T-helper 2 cell (primary cell): ENCODE measurements around the gene SNAI1.
"Not testable (repeated sequence)": the region's sequence is repeated elsewhere in the genome, so short reads cannot be mapped to it uniquely, and the experiment has no call there.

Experiments used
- DNase-seq, 5 experiments: peaks; one replicate each; pipeline versions ENCODE4 v3.0.0 to v3.0.0-alpha.2; 2012 to 2022

SNAI1 gene

DNA sequence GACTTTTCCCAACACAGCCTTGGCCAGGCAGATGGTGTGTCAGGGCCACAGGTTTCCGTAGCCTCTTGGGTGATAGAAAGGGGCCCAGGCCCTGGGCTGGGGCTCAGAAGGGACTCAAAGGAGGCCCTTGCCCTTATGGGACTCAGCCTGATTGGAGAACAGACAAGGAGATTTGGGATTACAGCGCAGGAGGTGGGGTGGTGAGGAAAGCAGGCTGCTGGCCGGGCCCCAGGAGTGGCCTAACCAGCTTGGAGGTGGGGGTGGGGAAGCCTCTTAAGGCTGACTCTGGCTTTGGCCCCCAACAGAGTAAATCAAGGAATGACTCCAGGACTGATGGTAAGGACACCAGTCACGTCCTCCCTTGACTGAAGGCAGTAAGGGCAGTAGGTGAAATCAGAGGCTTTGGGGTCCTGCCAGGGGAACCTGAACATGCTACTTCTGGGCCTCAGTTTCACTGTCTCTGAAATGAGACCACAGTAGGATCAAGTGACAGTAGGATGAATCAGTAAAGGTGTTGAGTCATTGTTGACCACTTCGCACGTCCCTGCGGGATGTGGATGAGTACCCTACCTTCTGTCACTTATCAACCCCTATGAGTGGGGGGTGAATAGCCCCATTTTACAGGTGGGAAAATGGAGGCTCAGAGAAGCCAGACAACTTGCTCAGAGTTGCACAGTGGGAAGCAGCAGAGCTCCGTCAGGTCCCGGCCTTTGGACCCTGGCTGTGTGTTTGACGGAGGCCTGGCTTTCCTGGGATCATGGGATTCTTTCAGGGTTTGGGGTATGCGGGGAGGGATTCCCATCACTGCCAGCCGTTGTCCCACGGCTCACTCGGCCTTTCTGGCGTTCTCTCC, 4.5 kb downstream of the SNAI1 start:
- DNase-seq: no peak

GRCh38 chr20:49987868-49988690, 5.3 kb downstream of the SNAI1 start:
- DNase-seq: no peak

GRCh38 chr20:49989234-49990065, 6.7 kb downstream of the SNAI1 start:
- no peak for DNase-seq

DNA sequence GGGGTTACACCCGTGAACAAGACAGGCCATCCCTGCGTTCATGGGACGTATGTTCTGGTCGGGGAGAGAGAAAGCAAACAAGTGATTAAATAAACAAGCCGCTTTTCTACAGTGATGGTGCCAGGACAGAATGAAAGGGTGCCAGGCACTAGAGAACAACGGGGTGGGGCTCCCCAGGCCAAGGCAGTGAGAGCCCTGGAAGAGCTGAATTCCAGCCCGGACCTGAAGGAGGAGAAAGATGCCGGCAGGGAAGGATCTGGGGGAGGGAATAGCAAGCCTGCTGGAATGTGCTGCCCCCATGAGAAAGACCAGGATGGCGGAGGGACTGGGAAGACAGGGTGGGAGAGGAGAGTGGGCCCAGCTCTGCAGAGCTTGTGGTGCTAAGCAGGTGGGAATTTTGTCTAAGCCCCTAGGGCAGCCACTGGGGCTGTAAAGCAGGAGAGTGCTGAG, 7.5 kb downstream of the SNAI1 start:
- DNase-seq: no peak

DNA sequence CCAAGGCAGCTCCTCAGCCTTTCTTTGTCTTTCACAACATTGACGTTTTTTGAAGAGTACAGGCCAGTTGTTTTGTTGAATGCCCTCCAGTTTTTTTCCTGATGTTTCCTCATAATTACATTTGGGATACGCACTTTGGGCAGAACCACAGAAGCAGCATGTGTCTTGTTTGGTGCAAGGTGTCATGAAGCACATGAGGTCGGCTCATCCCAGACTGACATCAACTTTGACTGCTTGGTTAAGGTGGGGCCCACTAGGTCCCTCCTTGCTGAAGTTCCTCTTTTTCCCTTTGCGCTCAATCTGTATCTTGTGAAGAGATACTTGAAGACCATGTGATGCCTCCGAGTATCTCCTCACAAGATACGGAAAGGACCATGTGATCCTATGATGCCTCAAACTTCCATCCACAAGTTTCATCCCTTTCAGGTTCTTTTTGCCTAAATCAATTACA, 10.5 kb downstream of the SNAI1 start:
- DNase-seq: no peak

DNA sequence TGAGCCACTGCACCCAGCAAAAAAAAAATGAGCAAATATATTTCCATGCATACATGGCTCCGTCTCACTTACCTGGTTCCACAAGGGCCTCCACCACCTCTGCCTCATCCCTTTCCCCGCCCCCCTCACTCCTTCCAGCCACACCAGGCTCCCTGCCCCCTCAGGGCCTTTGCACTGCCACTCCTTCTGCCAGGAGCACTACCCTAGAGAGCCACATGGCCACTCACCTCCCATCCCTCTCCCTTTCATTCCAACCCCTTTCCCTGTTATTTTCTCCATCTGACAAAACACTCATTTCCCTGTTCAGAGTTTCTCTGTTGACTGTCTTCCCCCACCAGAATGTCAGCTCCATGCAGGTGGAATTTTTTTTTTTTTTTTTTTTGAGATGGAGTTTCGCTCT, 12.8 kb downstream of the SNAI1 start:
- no peak for DNase-seq

DNA sequence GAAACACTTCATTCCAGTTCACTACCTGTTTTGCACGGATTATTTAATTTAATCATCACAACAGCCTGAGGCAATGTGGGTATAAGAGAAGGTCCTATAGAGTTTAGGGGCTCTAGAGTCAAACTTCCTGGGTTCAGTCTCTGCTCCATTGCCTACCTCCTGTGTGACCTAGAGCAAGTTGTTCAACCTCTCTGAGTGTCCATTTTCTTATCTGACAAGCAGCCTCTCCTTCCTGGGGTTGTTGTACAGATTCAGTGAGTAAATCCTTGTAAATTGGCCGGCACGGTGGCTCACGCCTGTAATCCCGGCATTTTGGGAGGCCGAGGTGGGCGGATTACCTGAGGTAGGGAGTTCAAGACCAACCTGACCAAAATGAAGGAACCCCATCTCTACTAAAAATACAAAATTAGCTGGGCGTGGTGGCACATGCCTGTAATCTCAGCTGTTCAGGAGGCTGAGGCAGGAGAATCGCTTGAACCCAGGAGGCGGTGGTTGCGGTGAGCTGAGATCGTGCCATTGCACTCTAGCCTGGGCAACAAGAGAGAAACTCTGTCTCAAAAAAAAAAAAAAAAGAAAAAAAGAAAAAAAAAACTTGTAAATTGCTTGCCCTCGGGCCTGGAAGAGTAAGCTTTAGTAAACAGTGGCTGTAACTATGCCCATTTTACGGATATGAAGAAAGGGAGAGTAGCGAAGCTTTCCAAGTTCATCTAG, 15.9 kb downstream of the SNAI1 start:
- not testable (repeated sequence) for DNase-seq

DNA sequence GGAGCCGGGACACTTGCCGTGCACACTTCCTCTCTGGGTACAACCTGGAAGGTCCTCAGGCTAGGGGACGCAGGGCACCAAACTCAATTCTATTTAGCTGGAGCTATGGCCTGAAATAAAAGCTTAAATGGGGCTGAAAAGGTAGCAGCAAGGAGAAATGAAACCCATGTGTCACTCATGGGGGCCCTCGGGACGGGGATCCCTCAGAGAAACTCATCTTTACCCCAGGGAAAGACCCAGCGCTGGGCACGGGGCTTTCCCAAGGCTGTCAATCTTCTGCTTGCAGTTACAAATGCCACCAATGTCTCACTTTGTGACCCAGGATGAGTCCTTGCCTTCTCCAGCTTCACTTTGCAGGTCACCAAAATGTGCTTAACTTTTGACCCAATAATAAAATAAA, 16.5 kb downstream of the SNAI1 start:
- no peak for DNase-seq

DNA sequence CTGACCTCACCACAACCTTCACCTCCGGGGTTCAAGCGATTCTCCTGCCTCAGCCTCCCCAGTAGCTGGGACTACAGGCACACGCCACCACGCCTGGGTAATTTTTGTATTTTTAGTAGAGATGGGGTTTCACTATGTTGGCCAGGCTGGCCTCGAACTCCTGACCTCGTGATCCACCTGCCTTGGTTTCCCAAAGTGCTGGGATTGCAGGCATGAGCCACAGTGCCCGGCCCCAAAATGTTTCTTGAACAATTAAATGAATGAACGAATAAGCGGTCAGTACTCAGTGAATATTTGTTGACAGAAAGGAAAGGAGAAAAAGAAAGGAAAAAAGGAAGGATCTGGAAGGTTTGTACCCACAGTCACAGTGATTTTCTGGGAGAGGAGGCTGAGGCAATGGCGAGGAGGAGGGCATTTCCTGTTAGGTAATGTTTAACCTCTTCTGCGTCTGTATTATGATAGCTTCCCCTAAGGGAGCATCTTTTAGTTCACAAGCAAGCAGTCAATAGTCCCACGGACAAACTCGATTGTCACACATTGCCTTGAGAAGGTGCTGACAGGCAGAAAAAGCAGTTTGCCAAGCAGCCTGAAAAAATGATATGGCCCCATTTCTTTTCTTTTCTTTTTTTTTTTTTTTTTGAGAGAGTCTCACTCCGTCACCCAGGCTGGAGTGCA, 17.9 kb downstream of the SNAI1 start:
- DNase-seq: not testable (repeated sequence)

- DNase-seq: no peak
These were observed 19.1 kb downstream of the SNAI1 start for GRCh38 chr20:50001784-50002311.

DNA sequence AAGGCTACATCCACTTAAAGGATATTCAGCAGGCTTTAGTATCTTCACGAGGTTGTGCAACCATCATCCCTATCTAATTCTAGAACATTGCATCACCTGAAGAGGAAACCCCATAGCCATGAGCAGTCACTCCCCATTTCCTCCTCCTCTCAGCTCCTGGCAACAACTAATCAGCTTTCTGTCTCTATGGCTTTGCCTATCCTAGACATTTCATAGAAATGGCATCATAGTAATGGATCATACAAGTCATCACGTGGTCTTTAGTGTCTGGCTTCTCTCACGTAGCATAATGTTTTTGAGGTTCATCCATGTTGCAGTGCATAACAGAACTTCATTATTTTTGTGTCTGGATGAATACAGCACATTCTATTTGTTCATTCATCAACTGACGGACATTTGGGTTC, 20.5 kb downstream of the SNAI1 start:
- DNase-seq: no peak

DNA sequence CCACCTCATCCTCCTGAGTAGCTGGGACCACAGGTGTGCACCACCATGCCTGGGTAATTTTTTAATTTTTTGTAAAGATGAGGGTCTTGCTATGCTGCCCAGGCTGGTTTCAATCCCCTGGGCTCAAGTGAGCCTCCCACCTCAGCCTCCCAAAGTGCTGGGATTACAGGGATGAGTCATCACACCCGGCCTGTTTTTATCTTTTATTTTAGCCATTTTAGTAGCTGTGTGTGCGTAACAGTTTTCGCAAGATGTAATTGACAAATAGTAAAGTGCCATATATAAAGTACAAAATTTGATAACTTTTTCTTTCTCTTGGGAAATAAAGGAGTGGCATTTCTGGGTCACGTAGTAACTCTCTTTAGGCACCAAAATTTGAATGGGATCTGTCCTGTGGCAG, 21.4 kb downstream of the SNAI1 start:
- DNase-seq: no peak

DNA sequence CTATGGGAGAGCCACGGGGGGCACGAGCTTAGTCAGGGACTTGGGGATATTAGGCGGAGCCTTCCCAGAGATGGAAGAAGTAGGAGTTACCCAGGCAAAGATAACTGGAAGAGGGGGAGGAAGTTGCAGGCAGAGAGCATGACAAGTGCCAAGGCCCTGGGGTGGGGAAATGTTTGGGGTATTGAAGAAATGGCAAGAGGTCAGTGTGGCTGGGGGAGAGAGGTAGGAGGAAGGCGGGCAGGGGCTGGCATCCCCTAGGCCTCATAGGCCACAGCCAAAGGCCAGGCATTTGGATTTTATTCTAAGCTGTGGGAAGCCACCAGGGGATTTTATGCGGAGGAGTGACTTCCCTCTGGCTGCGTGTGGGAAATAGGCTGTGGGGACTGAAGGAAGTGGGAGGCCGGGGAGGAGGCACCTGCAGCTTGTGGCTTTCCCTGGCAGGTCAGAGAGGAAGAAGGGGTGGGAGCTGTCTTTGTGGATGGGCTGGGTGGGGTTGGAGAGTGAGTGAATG, 22.7 kb downstream of the SNAI1 start:
- DNase-seq: no peak

GRCh38 chr20:50007369-50007768, 24.6 kb downstream of the SNAI1 start:
- no peak for DNase-seq

- DNase-seq: no peak
These were observed 25.2 kb downstream of the SNAI1 start for GRCh38 chr20:50008007-50008406.

- DNase-seq: no peak
These were observed 27.0 kb downstream of the SNAI1 start for GRCh38 chr20:50009521-50010454.

GRCh38 chr20:50011597-50011996, 28.8 kb downstream of the SNAI1 start:
- DNase-seq: not testable (repeated sequence)

- DNase-seq: no peak
These were observed 29.8 kb downstream of the SNAI1 start for GRCh38 chr20:50012282-50013263.

DNA sequence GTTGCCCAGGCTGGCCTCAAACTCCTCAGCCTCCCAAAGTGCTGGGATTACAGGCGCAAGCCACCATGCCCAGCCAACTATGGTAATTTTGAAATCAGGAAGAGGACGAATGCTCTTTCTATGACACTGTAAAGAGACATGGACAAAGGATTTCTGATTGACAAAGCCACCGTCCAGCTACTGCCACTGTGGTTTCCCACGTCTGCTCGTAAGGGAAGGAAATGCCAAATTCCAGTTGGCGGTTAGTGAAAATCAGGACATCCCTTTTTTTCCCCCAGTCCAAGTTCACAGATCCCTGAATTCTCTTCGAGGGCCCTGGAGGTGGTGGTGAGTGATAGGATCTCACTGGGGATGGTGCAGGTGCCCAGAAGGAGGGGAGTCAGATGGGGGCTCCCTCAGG, 31.2 kb downstream of the SNAI1 start:
- no peak for DNase-seq
